A673 (cell line): ENCODE measurements around the gene ZBTB25.

ENCODE experiments used
- EZH2 ChIP-seq: fragments of 200-600 bp; sonication (generic); IDR thresholded peaks from 2 replicates; pipeline ENCODE4 v1.6.1; 2017; ENCODE audit warnings: borderline replicate concordance, low read depth, mild to moderate bottlenecking, mixed read lengths, antibody characterized with exemption, low read length; ENCODE audit not compliant: poor library complexity, severe bottlenecking
- TF ChIP-seq, protein P1 (sequence below): fragments of 300-800, 200-600 bp; sonication (generic); conservative IDR thresholded peaks from 2 replicates; pipeline ENCODE4 v1.5.1; 2017; ENCODE audit warnings: low read depth, mild to moderate bottlenecking, antibody characterized with exemption, low read length, moderate library complexity, mixed read lengths

DNA sequence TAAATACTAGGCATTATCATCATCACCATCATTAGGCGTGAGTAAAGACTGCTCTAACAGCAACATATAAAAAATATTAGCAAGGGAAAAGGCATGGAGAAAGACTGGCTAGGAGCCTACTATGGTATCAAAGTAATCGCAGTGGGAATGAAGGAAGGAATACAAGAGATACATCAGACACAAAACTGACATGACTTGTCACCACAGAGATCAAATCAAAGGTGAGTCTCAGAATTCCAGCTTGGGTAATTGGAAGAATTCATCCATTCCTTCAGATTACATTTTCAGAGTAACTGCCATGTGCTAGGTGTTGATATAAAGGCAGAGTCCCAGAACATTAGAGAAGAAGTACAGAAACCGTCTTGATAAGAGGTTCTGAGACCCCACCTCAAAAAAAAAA is 10.2 kb downstream of the ZBTB25 start:
- TF ChIP-seq, protein P1, sequence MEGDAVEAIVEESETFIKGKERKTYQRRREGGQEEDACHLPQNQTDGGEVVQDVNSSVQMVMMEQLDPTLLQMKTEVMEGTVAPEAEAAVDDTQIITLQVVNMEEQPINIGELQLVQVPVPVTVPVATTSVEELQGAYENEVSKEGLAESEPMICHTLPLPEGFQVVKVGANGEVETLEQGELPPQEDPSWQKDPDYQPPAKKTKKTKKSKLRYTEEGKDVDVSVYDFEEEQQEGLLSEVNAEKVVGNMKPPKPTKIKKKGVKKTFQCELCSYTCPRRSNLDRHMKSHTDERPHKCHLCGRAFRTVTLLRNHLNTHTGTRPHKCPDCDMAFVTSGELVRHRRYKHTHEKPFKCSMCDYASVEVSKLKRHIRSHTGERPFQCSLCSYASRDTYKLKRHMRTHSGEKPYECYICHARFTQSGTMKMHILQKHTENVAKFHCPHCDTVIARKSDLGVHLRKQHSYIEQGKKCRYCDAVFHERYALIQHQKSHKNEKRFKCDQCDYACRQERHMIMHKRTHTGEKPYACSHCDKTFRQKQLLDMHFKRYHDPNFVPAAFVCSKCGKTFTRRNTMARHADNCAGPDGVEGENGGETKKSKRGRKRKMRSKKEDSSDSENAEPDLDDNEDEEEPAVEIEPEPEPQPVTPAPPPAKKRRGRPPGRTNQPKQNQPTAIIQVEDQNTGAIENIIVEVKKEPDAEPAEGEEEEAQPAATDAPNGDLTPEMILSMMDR: no peak
- TF ChIP-seq EZH2: no peak
